Measurements from ENCODE around the gene GALNT10.
A peak's percentile ranks its signal among the peaks of the same experiment; 100 is the strongest.

The GALNT10 gene

DNA sequence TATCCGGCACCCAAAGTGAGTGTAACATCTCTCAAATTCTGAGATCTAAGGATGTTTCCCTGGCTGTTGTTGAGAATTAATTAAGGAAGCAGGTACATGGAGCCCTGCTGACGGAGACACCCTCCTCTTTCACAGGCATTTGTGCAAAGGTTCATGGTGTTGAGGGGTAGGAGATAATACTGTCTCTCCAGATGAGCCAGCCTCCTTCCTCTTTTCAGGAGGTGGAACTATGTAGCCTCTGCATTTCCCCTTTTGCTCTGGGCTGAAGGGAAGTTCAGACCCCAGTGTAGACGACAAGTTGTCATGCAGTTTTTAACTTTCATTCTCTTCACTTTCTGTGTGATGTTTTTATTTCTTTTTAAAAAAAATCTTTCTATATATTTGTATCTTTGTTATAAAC is 107.5 kb downstream of the GALNT10 start:
- DNase-seq: no peak

DNA sequence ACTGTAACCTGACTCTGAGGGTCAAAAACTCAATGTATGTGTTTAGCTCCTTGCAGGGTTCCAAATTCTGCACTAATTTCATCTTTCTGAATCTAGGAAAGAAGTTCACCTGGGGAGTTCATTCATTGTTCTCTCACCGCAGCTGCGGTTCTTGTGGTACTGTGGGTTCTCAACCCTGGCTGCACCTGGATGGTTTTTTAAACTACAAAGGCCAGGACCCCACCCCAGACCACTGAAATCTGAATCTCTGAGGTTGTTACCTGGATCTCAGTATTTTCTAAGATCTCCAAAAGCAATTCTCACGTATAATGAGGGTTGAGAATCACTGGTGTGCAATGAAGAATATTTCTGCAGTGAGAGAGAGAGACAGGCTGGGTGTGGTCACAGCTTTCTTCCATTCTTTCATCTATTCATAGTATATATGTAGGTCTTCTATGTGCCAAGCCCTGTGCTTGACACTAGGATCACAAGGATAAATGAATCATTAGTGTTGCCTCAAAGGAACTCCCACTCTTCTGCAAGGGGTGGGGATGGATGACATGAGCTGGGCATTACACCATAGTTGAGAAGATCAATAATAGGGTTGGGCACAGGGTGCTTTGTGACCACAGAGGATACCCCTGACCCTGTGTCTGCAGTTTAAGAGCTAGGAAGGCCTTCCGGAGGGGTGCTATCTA is 109.8 kb downstream of the GALNT10 start:
- no peak for DNase-seq

DNA sequence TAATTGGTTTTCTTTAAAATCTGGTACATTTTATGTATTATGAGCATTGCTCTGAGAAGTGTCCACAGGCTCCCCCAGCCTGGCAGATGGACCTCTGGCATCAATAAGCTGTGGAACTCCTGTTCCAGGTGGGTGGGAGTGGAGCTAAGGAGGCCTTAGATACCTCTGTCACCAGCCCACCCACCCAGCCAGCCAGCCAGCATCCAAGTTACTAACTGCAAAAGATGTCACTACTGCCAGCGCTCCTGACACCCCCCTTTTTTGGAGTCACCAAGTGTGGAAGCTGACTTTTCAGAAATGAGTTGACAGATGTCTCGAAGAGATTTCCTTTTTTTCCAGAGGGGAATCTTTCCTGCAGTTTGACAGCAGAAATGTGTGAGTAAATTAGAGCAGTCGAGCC is 111.2 kb downstream of the GALNT10 start:
- no peak for DNase-seq

DNA sequence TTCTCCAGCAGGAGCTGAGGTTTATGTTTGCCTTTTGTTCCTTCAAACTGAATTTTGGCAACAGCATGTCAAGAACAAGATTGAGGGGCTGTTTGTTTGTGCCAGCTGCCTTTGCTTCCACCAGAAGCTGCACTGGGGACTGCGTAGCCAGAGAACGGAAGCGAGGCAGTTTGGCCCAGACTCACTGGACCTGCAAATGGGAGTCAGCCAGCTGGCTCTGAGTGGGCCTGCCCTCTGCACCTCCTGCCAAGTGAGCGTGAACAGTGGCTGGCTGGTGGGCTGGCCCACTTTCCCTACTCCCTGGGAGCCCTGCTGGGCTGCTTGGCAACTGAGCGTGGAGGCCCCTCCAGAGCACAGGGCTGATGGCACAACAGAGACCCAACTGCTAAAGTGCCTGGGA is 111.6 kb downstream of the GALNT10 start:
- DNase-seq: peak; percentile 64

DNA sequence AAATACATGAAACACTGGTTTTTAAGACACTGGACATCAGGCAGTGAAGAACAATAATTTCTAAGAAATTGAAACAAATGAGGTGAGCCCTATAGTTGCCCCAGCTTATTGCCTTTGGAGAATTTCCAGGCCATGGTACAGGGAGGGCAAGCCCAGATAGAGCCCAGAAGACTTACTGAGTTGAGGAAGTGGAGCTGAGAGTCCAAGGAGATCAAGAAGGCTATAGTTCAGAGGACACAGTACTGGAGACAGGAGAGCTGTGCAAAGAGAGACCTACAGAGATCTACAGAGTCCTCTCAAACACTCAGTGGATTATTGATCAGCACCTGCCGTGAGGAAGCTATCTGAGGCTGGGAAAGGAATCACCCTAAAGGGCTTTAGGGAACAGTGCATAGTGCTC is 112.6 kb downstream of the GALNT10 start:
- DNase-seq: no peak

DNA sequence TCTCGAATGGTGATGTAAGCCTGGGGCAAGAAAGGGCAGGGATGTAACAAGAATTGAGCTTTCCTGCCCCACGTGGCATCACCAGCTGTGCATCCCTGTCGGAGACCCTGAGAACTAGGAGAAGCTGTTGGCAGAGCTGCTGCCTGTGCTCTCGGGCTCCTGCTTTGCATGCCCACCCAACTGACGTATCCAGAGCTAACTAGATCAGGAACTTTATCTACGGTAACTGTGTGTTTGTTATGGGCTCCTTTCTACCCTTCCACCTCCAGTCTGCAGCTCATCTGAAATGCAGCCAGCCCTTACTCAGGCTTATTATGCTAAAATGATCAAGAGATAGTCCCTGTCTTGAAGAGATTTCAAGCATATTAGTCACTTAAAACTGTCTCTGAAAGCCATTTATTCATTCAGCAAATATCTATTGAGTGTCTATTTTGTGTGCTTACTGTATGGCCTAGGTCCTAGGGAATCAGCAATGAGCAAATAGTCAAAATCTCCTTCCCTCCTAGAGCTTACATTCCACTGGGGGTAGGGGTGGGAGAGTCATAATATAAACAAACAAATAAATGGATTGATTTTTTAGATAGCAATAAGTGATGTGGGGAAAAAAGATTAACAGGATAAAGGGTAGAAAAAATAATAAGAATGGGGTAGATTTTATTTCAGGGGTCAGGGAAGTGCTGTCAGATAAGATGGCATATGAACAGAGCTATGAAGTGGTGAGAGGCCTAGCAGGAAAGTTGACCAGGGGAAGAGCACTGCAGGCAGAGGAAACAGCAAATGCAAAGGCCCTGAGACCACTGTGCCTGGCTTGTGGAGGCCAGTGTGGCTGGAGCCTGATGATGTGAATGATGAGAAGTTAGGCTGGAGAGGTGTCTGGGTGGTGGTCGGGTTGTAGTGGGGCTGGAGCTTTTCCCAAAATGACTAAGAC is 118.2 kb downstream of the GALNT10 start:
- DNase-seq: no peak

DNA sequence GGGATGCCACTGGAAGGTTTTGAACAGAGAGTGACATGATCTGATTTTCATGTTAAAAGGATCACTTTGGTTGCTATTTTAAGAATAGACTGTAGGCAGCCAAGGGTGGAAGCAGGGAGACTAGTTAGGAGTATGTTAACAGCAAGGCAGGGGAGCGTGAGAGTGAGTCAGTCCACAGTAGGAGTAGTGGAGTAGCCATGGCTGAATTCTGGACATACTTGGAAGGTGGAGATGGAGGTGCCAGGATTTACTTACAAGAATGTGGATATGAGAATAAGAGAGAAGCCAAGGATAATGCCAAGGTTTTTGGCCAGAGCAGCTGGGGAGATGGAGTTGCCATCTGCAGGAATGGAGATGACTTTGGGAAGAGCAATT is 118.8 kb downstream of the GALNT10 start:
- DNase-seq: no peak

DNA sequence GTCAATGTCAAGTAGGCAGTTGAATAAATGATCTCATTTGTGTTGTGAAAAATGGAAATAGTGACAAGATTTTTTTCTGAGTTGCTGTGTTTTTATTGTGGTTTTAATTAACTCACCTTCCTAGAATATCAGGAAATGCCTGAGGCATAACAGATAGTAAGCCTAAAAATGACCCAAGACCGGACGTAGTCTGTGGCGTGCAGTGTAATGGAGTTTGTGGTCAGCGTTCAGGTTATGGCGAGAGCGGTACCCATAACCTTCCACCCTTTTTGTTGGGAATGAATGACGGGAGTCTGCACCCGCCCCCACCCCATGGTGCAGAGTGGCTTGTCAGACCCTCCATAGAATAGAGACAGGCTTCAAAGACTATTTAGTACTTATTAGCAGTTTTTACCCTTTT is 119.3 kb downstream of the GALNT10 start:
- DNase-seq: no peak

DNA sequence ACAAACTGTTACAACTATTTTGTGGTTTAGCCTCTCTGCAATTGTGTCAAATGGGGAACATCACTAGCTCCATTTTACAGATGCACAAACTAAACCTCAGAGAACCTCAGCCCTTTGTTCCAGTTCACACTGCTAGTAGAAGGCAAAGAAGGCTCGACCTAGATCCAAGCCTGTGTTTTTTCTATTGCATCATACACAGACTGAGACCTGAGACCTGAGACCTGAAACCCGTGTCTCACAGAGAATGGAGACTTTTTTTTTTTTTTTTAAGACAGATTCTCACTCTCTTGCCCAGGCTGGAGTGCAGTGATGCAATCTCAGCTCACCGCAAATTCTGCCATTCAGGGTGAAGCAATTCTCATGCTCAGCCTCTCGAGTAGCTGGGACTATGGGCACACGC is 120.8 kb downstream of the GALNT10 start:
- no peak for DNase-seq

DNA sequence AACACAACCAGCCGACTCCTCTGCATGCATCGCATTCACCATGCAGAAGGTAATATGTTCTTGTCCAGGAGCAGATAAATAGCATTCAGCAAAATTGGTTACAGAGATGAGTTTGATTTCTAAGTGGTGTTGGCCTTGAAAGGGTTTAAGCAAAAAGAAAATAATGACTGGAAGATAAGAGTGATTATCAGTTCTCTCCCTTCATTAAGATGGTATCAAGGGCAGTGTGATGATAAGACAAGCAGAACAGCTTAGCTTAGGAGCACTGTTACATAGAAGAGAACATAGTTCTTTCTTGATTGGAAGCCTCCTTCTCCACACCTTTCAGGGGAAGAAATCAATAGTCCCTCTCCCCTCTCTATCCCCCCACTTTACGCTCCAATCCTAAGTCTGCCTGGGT is 121.5 kb downstream of the GALNT10 start:
- no peak for DNase-seq

DNA sequence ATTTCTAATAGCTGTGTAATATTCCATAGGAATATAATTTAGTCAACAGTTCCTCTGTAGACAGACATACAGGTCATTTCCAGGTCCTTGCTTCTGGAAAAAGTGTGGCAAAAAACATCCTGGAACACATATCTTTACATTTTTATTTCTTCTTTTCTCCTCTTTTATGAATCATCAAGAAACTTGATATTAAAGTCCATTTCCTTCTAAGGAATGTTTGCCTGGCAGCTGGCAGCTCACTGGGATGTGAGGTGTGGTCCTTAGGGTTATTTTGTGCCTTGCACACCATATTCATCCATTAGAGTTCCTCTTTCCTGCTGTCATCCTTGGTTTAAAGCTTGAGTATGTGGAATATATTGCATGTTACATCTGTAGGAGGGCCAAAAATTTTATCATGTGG is 122.0 kb downstream of the GALNT10 start:
- no peak for DNase-seq

DNA sequence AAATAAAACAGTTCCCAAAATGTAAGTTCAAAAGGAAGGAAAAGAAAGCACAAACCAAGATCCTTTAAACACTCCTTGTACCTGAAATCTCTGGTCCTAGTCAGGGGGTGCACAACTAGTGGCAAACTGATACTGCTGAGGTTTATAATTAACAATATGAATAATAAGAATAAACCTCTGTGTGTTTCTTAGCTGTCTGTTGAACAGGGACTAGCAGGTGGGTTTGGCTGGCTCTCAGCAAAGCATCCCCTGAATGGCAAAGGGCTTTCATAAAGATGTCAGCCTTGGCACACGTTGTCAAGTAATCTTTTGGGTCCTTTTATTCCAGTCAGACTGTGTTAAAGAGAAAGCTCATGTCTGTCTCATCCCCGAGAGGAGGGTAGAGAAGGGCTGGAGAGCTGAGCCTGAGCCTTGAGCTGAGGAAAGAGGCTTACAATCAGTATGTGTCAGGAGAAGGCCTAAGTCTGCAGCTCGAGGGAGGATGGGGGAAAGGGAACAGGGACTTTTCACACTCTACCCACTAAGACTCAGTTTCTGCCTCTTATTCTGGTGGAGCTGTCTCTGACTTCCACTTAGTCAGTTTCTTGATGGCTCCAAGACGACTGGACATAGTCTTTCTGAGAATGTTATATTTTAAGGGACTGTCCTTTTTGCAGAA is 123.0 kb downstream of the GALNT10 start:
- no peak for DNase-seq

DNA sequence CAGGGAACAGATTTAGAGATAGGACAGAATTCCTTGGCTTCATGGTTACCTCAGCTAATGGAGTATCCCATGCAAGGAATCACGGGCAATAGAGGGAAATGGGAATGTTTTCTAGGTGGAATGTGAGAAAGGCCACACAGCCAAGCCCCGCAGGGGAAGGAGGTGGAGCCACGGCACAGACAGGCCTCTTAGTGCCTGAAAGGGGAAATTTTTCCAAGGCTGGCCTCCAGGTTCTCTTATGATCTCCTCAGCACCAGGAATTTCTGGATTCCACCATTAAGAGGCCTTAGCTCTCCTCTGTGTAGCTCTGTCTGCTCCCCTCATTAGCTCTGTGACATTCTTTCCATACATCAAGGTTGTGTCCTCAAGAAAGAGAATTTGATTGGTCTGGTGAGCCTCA is 124.7 kb downstream of the GALNT10 start:
- no peak for DNase-seq

DNA sequence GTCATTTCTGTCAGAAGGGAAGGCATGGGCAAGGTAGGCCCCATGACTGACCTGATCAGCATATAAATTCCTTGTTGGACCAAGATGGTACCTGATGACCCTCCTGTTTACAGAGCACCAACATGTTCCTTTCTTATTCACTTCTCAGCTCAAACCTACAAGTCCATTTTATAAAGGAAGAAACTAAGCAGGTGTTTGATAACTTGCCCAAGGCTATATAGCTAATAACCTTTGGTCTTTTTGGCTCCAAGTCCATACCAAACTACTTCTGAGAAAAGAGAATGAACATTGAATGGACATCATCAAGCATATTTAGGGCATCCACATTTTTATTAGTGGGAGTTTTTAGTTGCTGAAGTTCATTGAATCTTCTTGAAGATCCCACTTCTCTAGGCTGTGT is 125.2 kb downstream of the GALNT10 start:
- DNase-seq: no peak

DNA sequence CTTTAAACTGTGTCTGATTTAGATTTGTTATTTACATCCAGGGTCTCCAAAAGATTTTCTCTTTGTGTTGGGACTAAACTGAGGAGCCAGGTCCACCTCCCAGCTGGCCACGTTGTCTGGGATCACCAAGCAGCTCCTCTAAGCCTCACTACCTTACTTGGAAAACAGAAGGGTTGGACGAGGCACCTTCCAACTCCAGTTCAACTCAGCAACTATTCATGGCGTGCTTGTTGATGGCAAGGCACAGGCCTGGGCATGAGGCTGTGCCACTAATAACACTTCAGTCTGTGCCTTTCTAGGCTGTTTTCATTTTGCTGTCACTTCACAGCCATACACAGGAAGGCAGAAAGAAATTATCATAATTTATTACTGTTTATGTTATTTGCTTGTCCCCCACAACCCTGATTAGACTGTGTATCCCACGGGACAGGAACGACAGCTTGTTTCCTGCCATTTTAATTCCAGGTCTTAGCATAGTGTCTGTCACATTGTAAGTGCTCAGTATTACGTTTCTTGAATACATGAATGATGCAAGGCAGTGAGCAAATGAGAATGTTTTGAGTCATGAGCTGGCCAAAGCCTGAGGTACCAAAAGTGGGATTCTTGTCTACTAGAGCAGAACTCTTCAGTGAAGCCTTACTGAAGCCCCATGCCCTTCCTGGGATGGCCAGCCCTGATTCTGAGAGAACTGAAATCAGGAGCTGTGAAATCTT is 125.8 kb downstream of the GALNT10 start:
- no peak for DNase-seq

DNA sequence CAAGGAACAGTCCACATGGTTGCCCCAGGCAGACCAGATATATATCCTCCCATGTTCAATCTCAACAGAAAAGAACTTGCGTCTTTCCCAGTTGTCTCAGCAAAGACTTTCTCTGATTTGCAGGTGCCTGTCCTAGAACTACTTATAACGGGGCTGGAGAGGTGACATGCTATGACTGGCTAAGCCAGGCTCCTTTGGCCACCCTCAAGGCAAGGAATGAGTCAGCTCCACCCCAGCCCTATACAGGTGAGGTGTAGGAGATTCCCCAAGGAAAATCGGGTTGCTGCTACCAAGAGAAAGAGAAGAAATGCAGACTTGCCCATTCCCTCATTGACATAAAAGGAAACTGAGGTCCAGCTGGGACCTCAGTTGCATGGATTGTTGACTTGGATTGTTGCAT is 127.4 kb downstream of the GALNT10 start:
- no peak for DNase-seq

DNA sequence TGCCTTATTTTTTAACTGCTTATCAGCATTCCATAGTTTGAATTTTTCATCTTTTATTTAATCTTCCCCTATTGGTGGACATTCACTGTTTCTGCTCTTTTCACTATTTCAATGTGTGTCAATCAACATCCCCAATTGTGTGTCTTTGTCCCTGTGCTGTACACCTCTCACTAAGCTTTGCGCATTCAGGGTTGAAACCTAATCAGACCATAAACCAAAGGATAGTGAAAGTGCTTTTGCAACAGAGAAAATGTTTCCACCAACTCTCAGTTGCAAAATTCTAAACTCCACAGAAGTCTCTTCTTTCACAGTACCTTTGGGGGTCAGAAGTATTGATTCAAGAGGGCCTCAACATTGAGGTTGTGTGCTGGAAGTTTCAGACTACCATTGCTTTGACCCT is 128.2 kb downstream of the GALNT10 start:
- no peak for DNase-seq

DNA sequence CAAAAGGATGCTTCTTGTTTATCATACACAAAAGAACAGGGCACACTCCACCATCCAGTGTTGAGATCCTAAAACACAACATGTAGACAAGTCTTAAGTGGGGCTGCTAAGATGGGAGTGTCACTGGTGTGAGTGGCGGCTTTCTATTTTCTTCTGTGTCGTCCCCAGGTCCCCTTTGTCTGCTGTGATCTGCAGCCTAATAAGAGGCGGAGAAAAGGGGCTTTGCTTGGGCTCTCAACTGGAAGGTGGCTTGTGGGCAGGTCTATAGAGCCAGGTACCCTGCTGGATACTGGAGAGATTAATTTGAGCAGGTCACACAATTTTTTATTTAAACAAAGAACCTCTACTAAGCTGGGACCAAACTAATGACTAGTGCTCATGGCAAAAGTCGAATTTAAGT is 129.2 kb downstream of the GALNT10 start:
- no peak for DNase-seq

DNA sequence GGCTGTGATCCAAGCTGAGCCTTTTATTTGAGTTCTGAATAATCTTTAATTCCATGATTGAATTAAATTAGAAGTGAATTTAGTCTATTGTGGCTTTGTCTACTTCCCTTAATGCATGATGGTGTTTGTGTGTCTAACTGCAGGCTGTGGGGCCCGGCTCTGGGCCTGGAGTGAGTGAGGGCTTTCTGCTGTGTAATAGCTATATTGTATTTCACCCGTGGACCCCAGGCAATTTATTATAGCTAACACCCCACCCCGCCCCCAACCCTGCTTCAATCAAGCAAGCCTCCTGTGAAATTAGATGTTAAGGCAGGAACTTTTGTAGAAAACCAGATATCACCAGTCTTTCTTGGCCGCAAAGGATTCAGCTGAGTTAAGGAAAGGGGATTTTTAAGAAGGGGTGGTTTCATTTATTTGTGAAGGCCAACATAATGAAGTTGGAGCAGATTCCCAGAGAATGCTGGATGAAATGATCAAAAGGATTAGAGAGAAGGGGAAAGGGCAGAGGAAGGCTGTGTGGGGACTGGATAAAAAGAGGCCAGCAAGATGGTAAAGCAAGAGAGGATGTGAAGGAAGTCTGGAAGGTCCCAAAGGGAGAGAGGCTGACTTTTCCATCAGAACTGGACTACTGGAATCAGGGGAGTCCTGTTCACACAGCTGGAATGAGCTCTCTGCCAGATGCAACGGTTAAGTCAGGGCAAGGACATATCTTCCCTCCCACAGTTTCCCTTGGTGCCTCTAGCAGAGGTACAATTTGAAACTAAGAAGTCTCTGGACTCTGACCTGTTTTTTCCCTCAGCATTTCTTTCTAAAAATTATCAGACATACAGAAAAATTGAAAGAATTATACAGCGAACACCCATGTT is 129.9 kb downstream of the GALNT10 start:
- DNase-seq: peak; percentile 57

DNA sequence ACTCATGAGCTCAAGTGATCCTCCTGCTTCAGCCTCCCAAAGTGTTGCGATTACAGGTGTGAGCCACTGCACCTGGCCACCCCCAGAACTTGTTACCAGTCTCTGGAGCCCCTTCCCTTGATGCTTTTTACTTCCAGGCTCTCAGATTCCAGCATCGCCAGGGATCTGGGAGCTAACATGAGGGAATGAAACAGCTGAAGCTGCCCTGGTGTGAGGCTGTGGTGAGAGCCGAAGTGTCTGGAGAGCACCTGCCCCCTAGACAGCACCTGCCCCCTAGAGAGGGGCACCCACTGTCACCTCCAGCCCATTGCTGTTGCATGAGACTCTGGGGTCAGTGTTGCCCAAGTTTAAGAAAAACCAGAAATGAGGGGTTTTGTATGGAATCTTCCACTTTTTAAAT is 131.0 kb downstream of the GALNT10 start:
- no peak for DNase-seq

DNA sequence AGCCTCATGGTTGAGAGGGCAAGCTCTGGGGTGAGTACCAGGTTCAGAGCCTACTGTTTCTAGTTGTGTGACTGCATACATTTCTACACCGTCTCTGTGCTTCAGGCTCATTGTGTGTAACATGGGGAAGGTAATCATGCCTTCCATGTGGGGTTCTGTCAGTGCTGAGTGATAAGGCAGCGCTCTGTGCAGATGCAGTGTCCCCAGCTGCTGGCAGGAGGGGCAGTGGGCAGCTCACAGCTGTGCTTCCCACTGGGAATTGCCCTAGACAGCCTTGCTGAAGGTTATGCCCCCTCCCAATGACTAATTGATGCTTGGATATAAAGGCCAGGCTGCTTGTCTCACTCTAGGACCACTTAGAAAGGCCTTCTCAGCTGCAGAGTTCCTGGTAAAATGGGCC is 133.5 kb downstream of the GALNT10 start:
- no peak for DNase-seq

DNA sequence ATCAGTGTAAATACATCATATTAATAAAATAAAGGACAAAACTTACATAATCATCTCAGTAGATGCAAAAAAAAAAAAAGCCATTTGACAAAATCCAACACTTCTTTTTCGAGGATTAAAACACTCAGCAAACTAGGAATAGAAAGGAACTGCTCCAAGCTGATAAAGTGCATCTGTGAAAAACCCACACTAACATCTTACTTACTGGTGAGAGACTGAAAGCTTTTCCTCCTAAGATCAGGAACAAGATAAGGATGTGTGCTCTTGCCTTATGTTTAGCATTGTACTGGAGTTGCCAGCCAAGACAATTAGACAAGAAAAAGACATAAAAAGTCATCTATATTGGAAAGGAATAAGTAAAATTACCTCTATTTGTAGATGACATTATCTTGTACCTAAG is 135.0 kb downstream of the GALNT10 start:
- no peak for DNase-seq
